K562 (cell line): ENCODE results near the gene CDKN2AIP. TPM values are rescaled to one million over a fixed set of nuclear protein-coding genes. Genes with fewer than 3 reads are reported as not detected.

ENCODE experiments used
- ARID2 ChIP-seq: fragments of 450-650 bp; IDR thresholded peaks from 2 replicates; pipeline ENCODE4 v1.6.1; 2017; ENCODE audit warnings: antibody characterized with exemption, mild to moderate bottlenecking
- ATF1 ChIP-seq, 2 experiments: fragments of 450-650 bp in 1 of 2; IDR thresholded peaks; 2 replicates each; pipeline ENCODE4 v1.6.1; 2016; ENCODE audit warnings: missing compliant biosample characterization in 1 of 2, missing genetic modification characterization in 1 of 2
- CBX2 ChIP-seq: fragments of 200-600 bp; sonication (generic); IDR thresholded peaks from one replicate; pipeline ENCODE4 v1.6.1; 2012; ENCODE audit warnings: mild to moderate bottlenecking, low read length, inconsistent platforms; ENCODE audit not compliant: insufficient read depth, poor library complexity, severe bottlenecking
- CHCHD3 ChIP-seq: fragments of 250-450 bp; sonication (Bioruptor Pico); IDR thresholded peaks from 2 replicates; pipeline ENCODE4 v2.1.2; 2022; ENCODE audit warnings: mild to moderate bottlenecking
- CREBBP ChIP-seq: IDR thresholded peaks from one replicate; pipeline ENCODE4 v1.6.1; 2012; ENCODE audit warnings: low read depth, mild to moderate bottlenecking, control low read depth, inconsistent platforms, low read length
- CTCF ChIP-seq, 3 experiments: IDR thresholded peaks in 2 of 3; conservative IDR thresholded peaks in 1 of 3; 2 replicates each; pipeline ENCODE4 v1.5.1; 2011 to 2012; ENCODE audit warnings: low read length in 3 of 3, mild to moderate bottlenecking in 3 of 3, control low read depth in 2 of 3, improper control_type of control experiment in 1 of 3, inconsistent platforms in 1 of 3, low read depth in 1 of 3, mixed read lengths in 1 of 3, moderate library complexity in 1 of 3; ENCODE audit not compliant: insufficient read depth in 2 of 3
- DDX20 ChIP-seq: fragments of 450-650 bp; IDR thresholded peaks from 2 replicates; pipeline ENCODE4 v1.6.1; 2016; ENCODE audit warnings: missing genetic modification characterization, low read depth, mild to moderate bottlenecking, missing compliant biosample characterization, moderate library complexity
- E2F5 ChIP-seq: sonication (generic); formaldehyde crosslinking; IDR thresholded peaks from 2 replicates; pipeline ENCODE4 v1.8.0; 2022; ENCODE audit warnings: mild to moderate bottlenecking, missing genetic modification reagents
- ELF4 ChIP-seq: fragments of 450-650 bp; formaldehyde crosslinking; IDR thresholded peaks from 2 replicates; pipeline ENCODE4 v1.4.0; 2022; ENCODE audit warnings: missing genetic modification characterization
- FOXK1 ChIP-seq: sonication (generic); formaldehyde crosslinking; IDR thresholded peaks from 2 replicates; pipeline ENCODE4 v1.8.0; 2022; ENCODE audit warnings: missing genetic modification reagents, mild to moderate bottlenecking, borderline replicate concordance
- FOXK2 ChIP-seq, 2 experiments: fragments of 450-650 bp; IDR thresholded peaks in 1 of 2; conservative IDR thresholded peaks in 1 of 2; 2 replicates each; pipeline ENCODE4 v1.6.1; 2016; ENCODE audit warnings: low read depth in 2 of 2, mild to moderate bottlenecking in 1 of 2
- GATAD2B ChIP-seq: fragments of 450-650 bp; IDR thresholded peaks from 2 replicates; pipeline ENCODE4 v1.6.1; 2017; ENCODE audit warnings: mild to moderate bottlenecking, borderline replicate concordance
- KAT8 ChIP-seq: fragments of 450-650 bp; IDR thresholded peaks from 2 replicates; pipeline ENCODE4 v1.6.1; 2016; ENCODE audit warnings: low read depth, mild to moderate bottlenecking
- KDM2B ChIP-seq: fragments of 250-450 bp; sonication (Bioruptor Pico); IDR thresholded peaks from 2 replicates; pipeline ENCODE4 v1.8.0; 2021; ENCODE audit warnings: mild to moderate bottlenecking, moderate library complexity
- KLF10 ChIP-seq: fragments of 250-450 bp; sonication (Bioruptor Pico); IDR thresholded peaks from 2 replicates; pipeline ENCODE4 v1.6.1; 2021; ENCODE audit warnings: matching md5 sums
- NONO ChIP-seq, 2 experiments: fragments of 200-400 bp in 1 of 2; fragments of 450-650 bp in 1 of 2; formaldehyde crosslinking in 1 of 2; IDR thresholded peaks; 2 replicates each; pipeline ENCODE4 v1.6.1; 2017; ENCODE audit warnings: low read depth in 2 of 2, mild to moderate bottlenecking in 2 of 2, moderate library complexity in 2 of 2, low read length in 1 of 2
- PML ChIP-seq: IDR thresholded peaks from 2 replicates; pipeline ENCODE4 v1.6.1; 2012; ENCODE audit warnings: low read length, inconsistent platforms
- POLR2AphosphoS2 ChIP-seq: IDR thresholded peaks from 2 replicates; pipeline ENCODE4 v1.6.1; 2012; ENCODE audit warnings: low read length, improper control_type of control experiment
- PTTG1 ChIP-seq: fragments of 450-650 bp; IDR thresholded peaks from 2 replicates; pipeline ENCODE4 v1.6.1; 2016; ENCODE audit warnings: low read depth, mild to moderate bottlenecking, missing genetic modification characterization, missing compliant biosample characterization
- TCF7 ChIP-seq: sonication (generic); IDR thresholded peaks from 2 replicates; pipeline ENCODE4 v1.6.1; 2016; ENCODE audit warnings: antibody characterized with exemption, borderline replicate concordance
- TRIM24 ChIP-seq, 2 experiments: fragments of 450-650 bp; IDR thresholded peaks; 2 replicates each; pipeline ENCODE4 v1.6.1; 2016
- TRIM25 ChIP-seq: fragments of 450-650 bp; IDR thresholded peaks from 2 replicates; pipeline ENCODE4 v1.7.0; 2016; ENCODE audit warnings: borderline replicate concordance
- ZNF511 ChIP-seq: sonication (generic); formaldehyde crosslinking; IDR thresholded peaks from 2 replicates; pipeline ENCODE4 v1.8.0; 2022; ENCODE audit warnings: mild to moderate bottlenecking, missing genetic modification reagents
- ZNF551 ChIP-seq: fragments of 250-450 bp; sonication (Bioruptor Pico); IDR thresholded peaks from 2 replicates; pipeline ENCODE4 v1.5.0; 2021; ENCODE audit warnings: mild to moderate bottlenecking, moderate library complexity
- polyA plus RNA-seq, 8 experiments: library from polyadenylated mRNA; depleted of rRNA in 4 of 8; stranded (reverse) in 5 of 8; unstranded in 3 of 8; fragments of >200 nt; fragmentation: Nextera tagmentation in 2 of 8; fragmentation: Illumina TruSeq in 1 of 8; extraction: Ambion mirVana in 2 of 8; extraction: Trizol in 1 of 8; gene quantifications; 2 replicates each; pipeline versions ENCODE4 v1.2.1 to v1.2.3, GENCODE V29; 2011 to 2014; ENCODE audit warnings: inconsistent platforms in 1 of 8, missing spikeins in 1 of 8
- total RNA-seq, 7 experiments: library from RNA; depleted of rRNA in 6 of 7; stranded (reverse); fragments of >200 nt in 6 of 7; fragmentation: Illumina TruSeq in 2 of 7; extraction: Trizol in 2 of 7; gene quantifications; 2 replicates each; pipeline versions ENCODE4 v1.2.1 to v1.2.3, GENCODE V29; 2011 to 2021; ENCODE audit warnings: low replicate concordance in 1 of 7

CDKN2AIP gene
- total and polyA plus RNA-seq, 9 of the 15 experiments (the other 6 are each of a cell fraction or from before 2014, with no cell fraction given): 5.9 to 22.0 (median 19.7) TPM

GRCh38 chr4:183444214-183445096 lies at the start of gene CDKN2AIP (continued):
- peak; percentile 55 for TF ChIP-seq ZNF511 (CRISPR knock-in tag)
- TF ChIP-seq ATF1 (CRISPR knock-in tag; IDR thresholded peaks at IDR 0.05): peak; percentile 18; the same call in 1 of the 2 replicates
- peak; percentile 90 for TF ChIP-seq ATF1 (tag; IDR thresholded peaks at IDR 0.05)
- no peak for TF ChIP-seq TRIM24 (IDR thresholded peaks at IDR 0.05)
- TF ChIP-seq ZNF551 (CRISPR knock-in tag): no peak
- no peak for TF ChIP-seq FOXK1 (CRISPR knock-in tag)
- peak; percentile 85 to 88 for TF ChIP-seq NONO (IDR thresholded peaks at IDR 0.05; ENCODE audit: low read depth in 2 of 2, low read length in 1 of 2)
- no peak for TF ChIP-seq PTTG1
- TF ChIP-seq TRIM25: no peak
- TF ChIP-seq KAT8: no peak
- no peak for TF ChIP-seq CREBBP
- TF ChIP-seq KDM2B (CRISPR knock-in tag): no peak; the same call in 1 of the 2 replicates
- TF ChIP-seq CBX2: no peak
- peak; percentile 82 for TF ChIP-seq PML
- TF ChIP-seq ELF4 (CRISPR knock-in tag): no peak
- TF ChIP-seq GATAD2B: peak; percentile 20; the same call in 1 of the 2 replicates
- peak in 2 of 3 experiments; percentile 0 to 46; a peak in 2 of 6 replicates for TF ChIP-seq CTCF (IDR thresholded peaks at IDR 0.05 in 2 of 3, conservative IDR thresholded peaks at IDR 0.05 in 1 of 3; ENCODE audit: insufficient read depth in 2 of 3, low read depth in 1 of 3, low read length in 3 of 3)
- TF ChIP-seq KLF10 (CRISPR knock-in tag): no peak
- TF ChIP-seq POLR2AphosphoS2: no peak
- TF ChIP-seq CHCHD3 (CRISPR knock-in tag): no peak
- TF ChIP-seq DDX20 (tag): no peak
- peak; percentile 39 to 62; a peak in 2 of 4 replicates for TF ChIP-seq FOXK2 (conservative IDR thresholded peaks at IDR 0.05 in 1 of 2, IDR thresholded peaks at IDR 0.05 in 1 of 2; ENCODE audit: low read depth in 2 of 2)
- TF ChIP-seq ARID2: no peak
- TF ChIP-seq E2F5 (CRISPR knock-in tag): peak; percentile 82; the same call in 1 of the 2 replicates
- no peak for TF ChIP-seq TCF7
